HepG2 (cell line): ENCODE results near the gene RARA. TPM values are rescaled to one million over a fixed set of nuclear protein-coding genes. Genes with fewer than 3 reads are reported as not detected.

Experiments used
- ARID4A ChIP-seq: sonication (generic); formaldehyde crosslinking; IDR thresholded peaks from 2 replicates; pipeline ENCODE4 v1.5.0; 2020; ENCODE audit warnings: mild to moderate bottlenecking, missing genetic modification reagents, borderline replicate concordance
- GABPB1 ChIP-seq: IDR thresholded peaks from 2 replicates; pipeline ENCODE4 v1.6.1; 2016; ENCODE audit warnings: mild to moderate bottlenecking, missing genetic modification reagents, moderate library complexity, missing compliant biosample characterization
- GMEB2 ChIP-seq: IDR thresholded peaks from 2 replicates; pipeline ENCODE4 v1.6.1; 2016; ENCODE audit warnings: missing biosample characterization, missing genetic modification reagents, low read depth
- LCORL ChIP-seq, 2 experiments: fragments of 450-650 bp in 1 of 2; sonication (generic) in 1 of 2; formaldehyde crosslinking in 1 of 2; IDR thresholded peaks; 2 replicates each; pipeline versions ENCODE4 v1.5.0 to v1.6.1; 2017 to 2020; ENCODE audit warnings: antibody characterized with exemption in 1 of 2, missing genetic modification reagents in 1 of 2
- PCBP1 ChIP-seq: fragments of 200-400 bp; formaldehyde crosslinking; IDR thresholded peaks from 2 replicates; pipeline ENCODE4 v1.6.1; 2017; ENCODE audit warnings: mild to moderate bottlenecking, low read depth, low read length, borderline replicate concordance
- POLR2A ChIP-seq, 2 experiments: IDR thresholded peaks; 2 replicates each; pipeline ENCODE4 v1.6.1; 2011; ENCODE audit warnings: low read depth in 2 of 2, low read length in 2 of 2, mild to moderate bottlenecking in 1 of 2, moderate library complexity in 1 of 2; ENCODE audit not compliant: insufficient read depth in 1 of 2
- PTBP1 ChIP-seq: fragments of 200-400 bp; formaldehyde crosslinking; IDR thresholded peaks from 2 replicates; pipeline ENCODE4 v1.6.1; 2018; ENCODE audit warnings: low read length, low read depth; ENCODE audit not compliant: poor library complexity, severe bottlenecking
- SALL2 ChIP-seq: sonication (generic); formaldehyde crosslinking; IDR thresholded peaks from 2 replicates; pipeline ENCODE4 v1.8.1; 2023; ENCODE audit warnings: mild to moderate bottlenecking, missing genetic modification reagents, inconsistent platforms
- SAP130 ChIP-seq: IDR thresholded peaks from 2 replicates; pipeline ENCODE4 v1.6.1; 2016; ENCODE audit warnings: low read depth
- SP140L ChIP-seq: sonication (generic); formaldehyde crosslinking; IDR thresholded peaks from 2 replicates; pipeline ENCODE4 v1.4.0; 2020; ENCODE audit warnings: missing genetic modification reagents, borderline replicate concordance
- ZMYM4 ChIP-seq: sonication (generic); formaldehyde crosslinking; IDR thresholded peaks from 2 replicates; pipeline ENCODE4 v1.8.1; 2023; ENCODE audit warnings: mild to moderate bottlenecking, missing genetic modification reagents
- ZNF232 ChIP-seq: sonication (generic); formaldehyde crosslinking; IDR thresholded peaks from 2 replicates; pipeline ENCODE4 v1.4.0; 2020; ENCODE audit warnings: missing genetic modification reagents, borderline replicate concordance
- ZNF274 ChIP-seq: sonication (generic); formaldehyde crosslinking; IDR thresholded peaks from 2 replicates; pipeline ENCODE4 v1.5.1; 2020; ENCODE audit warnings: mild to moderate bottlenecking, missing genetic modification reagents
- ZNF503 ChIP-seq: sonication (generic); formaldehyde crosslinking; IDR thresholded peaks from 2 replicates; pipeline ENCODE4 v1.4.0; 2020; ENCODE audit warnings: missing genetic modification reagents
- ZNF510 ChIP-seq: sonication (generic); formaldehyde crosslinking; IDR thresholded peaks from 2 replicates; pipeline ENCODE4 v1.4.0; 2020; ENCODE audit warnings: low read depth, mild to moderate bottlenecking, missing genetic modification reagents
- polyA plus RNA-seq, 8 experiments: library from polyadenylated mRNA; depleted of rRNA in 3 of 8; stranded (reverse) in 7 of 8; unstranded in 1 of 8; fragments of >200 nt; fragmentation: Illumina TruSeq in 4 of 8; extraction: Trizol in 4 of 8; gene quantifications; 2 replicates each; pipeline versions ENCODE4 v1.2.1 to v1.2.3, GENCODE V29; 2011 to 2016; ENCODE audit warnings: low read depth in 4 of 8, missing spikeins in 1 of 8, mixed read lengths in 1 of 8; ENCODE audit not compliant: insufficient read depth in 1 of 8
- total RNA-seq, 5 experiments: library from RNA; depleted of rRNA; stranded (reverse); fragments of >200 nt; fragmentation: Illumina TruSeq; extraction: Trizol; gene quantifications; 2 replicates each; pipeline ENCODE4 v1.2.3, GENCODE V29; 2016; ENCODE audit warnings: low read depth in 1 of 5
- TF ChIP-seq, protein P1 (sequence below): sonication (generic); formaldehyde crosslinking; IDR thresholded peaks from 2 replicates; pipeline ENCODE4 v1.4.0; 2020; ENCODE audit warnings: missing genetic modification reagents

RARA gene
- total and polyA plus RNA-seq, 2 of the 13 experiments (the other 11 are each of a cell fraction or from before 2014, with no cell fraction given): 6.4 to 8.6 TPM

DNA sequence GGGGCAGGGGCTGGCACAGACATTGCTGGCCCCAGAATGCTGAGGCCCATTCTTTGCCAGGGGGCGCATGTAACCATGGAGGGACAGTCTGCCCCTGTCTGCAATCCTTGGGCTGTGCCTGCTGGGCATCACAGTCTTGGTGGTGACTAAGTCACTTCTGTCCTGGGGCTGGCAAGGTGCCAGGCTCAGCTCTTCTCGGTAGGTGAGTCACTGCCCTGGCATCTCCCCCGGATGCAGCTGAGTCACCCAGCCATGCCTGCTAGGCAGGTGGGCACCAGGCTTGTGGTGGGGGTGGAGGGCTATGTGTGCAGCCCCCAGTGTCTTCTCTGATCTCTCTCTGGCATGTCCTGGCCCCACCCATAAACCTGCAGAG lies 5.6 kb downstream of the RARA start (continued):
- TF ChIP-seq ARID4A (CRISPR knock-in tag) (no peak), ZNF274 (CRISPR knock-in tag) (no peak), SAP130 (CRISPR knock-in tag) (peak; percentile 41), PCBP1 (no peak), SALL2 (CRISPR knock-in tag) (no peak), SP140L (CRISPR knock-in tag) (no peak), GABPB1 (CRISPR knock-in tag) (peak; percentile 23; the same call in 1 of the 2 replicates), ZNF510 (no peak), GMEB2 (CRISPR knock-in tag) (no peak), POLR2A (IDR thresholded peaks at IDR 0.05; ENCODE audit: insufficient read depth in 1 of 2, low read depth in 2 of 2, low read length in 2 of 2) (no peak), PTBP1 (no peak), ZNF232 (CRISPR knock-in tag) (no peak), ZNF503 (no peak), LCORL (IDR thresholded peaks at IDR 0.05) (peak; percentile 93), LCORL (CRISPR knock-in tag; IDR thresholded peaks at IDR 0.05) (no peak), ZMYM4 (CRISPR knock-in tag) (no peak)
- TF ChIP-seq, protein P1, sequence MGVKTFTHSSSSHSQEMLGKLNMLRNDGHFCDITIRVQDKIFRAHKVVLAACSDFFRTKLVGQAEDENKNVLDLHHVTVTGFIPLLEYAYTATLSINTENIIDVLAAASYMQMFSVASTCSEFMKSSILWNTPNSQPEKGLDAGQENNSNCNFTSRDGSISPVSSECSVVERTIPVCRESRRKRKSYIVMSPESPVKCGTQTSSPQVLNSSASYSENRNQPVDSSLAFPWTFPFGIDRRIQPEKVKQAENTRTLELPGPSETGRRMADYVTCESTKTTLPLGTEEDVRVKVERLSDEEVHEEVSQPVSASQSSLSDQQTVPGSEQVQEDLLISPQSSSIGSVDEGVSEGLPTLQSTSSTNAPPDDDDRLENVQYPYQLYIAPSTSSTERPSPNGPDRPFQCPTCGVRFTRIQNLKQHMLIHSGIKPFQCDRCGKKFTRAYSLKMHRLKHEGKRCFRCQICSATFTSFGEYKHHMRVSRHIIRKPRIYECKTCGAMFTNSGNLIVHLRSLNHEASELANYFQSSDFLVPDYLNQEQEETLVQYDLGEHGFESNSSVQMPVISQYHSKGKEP (CRISPR knock-in tag): no peak
- TF ChIP-seq, all 625 proteins: peak for 21
